GM12873 (cell line): ENCODE results near the gene RBM18.

Source experiments
- CTCF ChIP-seq: IDR thresholded peaks from 2 replicates; pipeline ENCODE4 v1.5.1; 2012; ENCODE audit warnings: low read depth, mild to moderate bottlenecking, moderate library complexity, low read length, control low read depth; ENCODE audit not compliant: insufficient read depth; ENCODE audit errors: missing control alignments

RBM18 gene

GRCh38 chr9:122254761-122255160 is 9.9 kb downstream of the RBM18 start:
- no peak for TF ChIP-seq CTCF

- no peak for TF ChIP-seq CTCF
Measured at GRCh38 chr9:122252796-122253195, 11.8 kb downstream of the RBM18 start.

GRCh38 chr9:122251351-122251750 is 13.3 kb downstream of the RBM18 start:
- no peak for TF ChIP-seq CTCF

GRCh38 chr9:122248448-122248865 is 16.2 kb downstream of the RBM18 start:
- TF ChIP-seq CTCF, result no peak

GRCh38 chr9:122246666-122247065 is 18.0 kb downstream of the RBM18 start:
- TF ChIP-seq CTCF, result no peak

GRCh38 chr9:122244349-122244748 is 20.3 kb downstream of the RBM18 start:
- TF ChIP-seq CTCF, result no peak

- no peak for TF ChIP-seq CTCF
Measured at GRCh38 chr9:122239722-122240121, 24.9 kb downstream of the RBM18 start.
